GM18511 (cell line): ENCODE data around the gene RASSF10.

Experiments
- ATAC-seq: cut with Tn5 transposase; IDR thresholded peaks from one replicate; pipeline ENCODE4 v1.9.1; 2021; ENCODE audit warnings: mild to moderate bottlenecking, moderate library complexity; ENCODE audit not compliant: unreplicated experiment

RASSF10 gene

GRCh38 chr11:12993626-12994025, 15.5 kb upstream of the RASSF10 start:
- no peak for ATAC-seq

- ATAC-seq, result no peak
These were observed 14.6 kb upstream of the RASSF10 start for GRCh38 chr11:12994476-12994875.

GRCh38 chr11:12995188-12995587, 13.9 kb upstream of the RASSF10 start:
- no peak for ATAC-seq

GRCh38 chr11:12995823-12996222, 13.3 kb upstream of the RASSF10 start:
- ATAC-seq, result no peak

GRCh38 chr11:12997168-12997567, 11.9 kb upstream of the RASSF10 start:
- no peak for ATAC-seq

GRCh38 chr11:12998336-12998735, 10.8 kb upstream of the RASSF10 start:
- ATAC-seq, result no peak

GRCh38 chr11:12999597-12999996, 9.5 kb upstream of the RASSF10 start:
- no peak for ATAC-seq

GRCh38 chr11:13000116-13000515, 9.0 kb upstream of the RASSF10 start:
- no peak for ATAC-seq

GRCh38 chr11:13000721-13001120, 8.4 kb upstream of the RASSF10 start:
- peak; percentile 62 for ATAC-seq

GRCh38 chr11:13003736-13004493, 5.2 kb upstream of the RASSF10 start:
- no peak for ATAC-seq

- no peak for ATAC-seq
These were observed 1.7 kb upstream of the RASSF10 start for GRCh38 chr11:13007182-13008060.

GRCh38 chr11:13008061-13008435, 1.1 kb upstream of the RASSF10 start:
- ATAC-seq, result no peak

GRCh38 chr11:13009476-13009920, 382 bp downstream of the RASSF10 start:
- no peak for ATAC-seq

- no peak for ATAC-seq
These were observed 1.0 kb downstream of the RASSF10 start for GRCh38 chr11:13009921-13010748.

GRCh38 chr11:13010749-13011465, 1.8 kb downstream of the RASSF10 start:
- ATAC-seq, result no peak

- no peak for ATAC-seq
These were observed 2.4 kb downstream of the RASSF10 start for GRCh38 chr11:13011466-13012055.

GRCh38 chr11:13012056-13012661, 3.0 kb downstream of the RASSF10 start:
- no peak for ATAC-seq

- no peak for ATAC-seq
These were observed 4.0 kb downstream of the RASSF10 start for GRCh38 chr11:13013054-13013488.

- no peak for ATAC-seq
These were observed 6.6 kb downstream of the RASSF10 start for GRCh38 chr11:13015753-13016152.

- no peak for ATAC-seq
These were observed 7.3 kb downstream of the RASSF10 start for GRCh38 chr11:13016415-13016814.
